HEK293 (cell line): ENCODE results near the gene PIANP.

ENCODE experiments used
- CTCF ChIP-seq: fragments of 450-650 bp; formaldehyde crosslinking; IDR thresholded peaks from 2 replicates; pipeline ENCODE4 v1.5.1; 2016; ENCODE audit warnings: missing biosample characterization, missing genetic modification characterization
- KLF16 ChIP-seq: fragments of 450-650 bp; formaldehyde crosslinking; IDR thresholded peaks from 2 replicates; pipeline ENCODE4 v1.5.1; 2017; ENCODE audit warnings: missing biosample characterization, missing genetic modification characterization
- MZF1 ChIP-seq: fragments of 450-650 bp; formaldehyde crosslinking; IDR thresholded peaks from 2 replicates; pipeline ENCODE4 v1.5.1; 2017; ENCODE audit warnings: missing biosample characterization, missing genetic modification characterization, borderline replicate concordance
- OSR2 ChIP-seq: fragments of 450-650 bp; formaldehyde crosslinking; IDR thresholded peaks from 2 replicates; pipeline ENCODE4 v1.5.1; 2016; ENCODE audit warnings: missing biosample characterization, missing genetic modification characterization
- REST ChIP-seq: fragments of 450-650 bp; formaldehyde crosslinking; IDR thresholded peaks from 2 replicates; pipeline ENCODE4 v1.5.1; 2016; ENCODE audit warnings: missing biosample characterization, missing genetic modification characterization
- ZBTB1 ChIP-seq: fragments of 450-650 bp; formaldehyde crosslinking; IDR thresholded peaks from 2 replicates; pipeline ENCODE4 v1.5.1; 2016; ENCODE audit warnings: missing biosample characterization, missing genetic modification characterization
- ZNF148 ChIP-seq: fragments of 450-650 bp; formaldehyde crosslinking; IDR thresholded peaks from 2 replicates; pipeline ENCODE4 v1.5.0; 2017; ENCODE audit warnings: missing biosample characterization, missing genetic modification characterization, borderline replicate concordance
- ZNF23 ChIP-seq: fragments of 450-650 bp; formaldehyde crosslinking; IDR thresholded peaks from 2 replicates; pipeline ENCODE4 v1.5.1; 2016; ENCODE audit warnings: missing biosample characterization, missing genetic modification characterization, borderline replicate concordance
- ZNF423 ChIP-seq: fragments of 450-650 bp; formaldehyde crosslinking; IDR thresholded peaks from 2 replicates; pipeline ENCODE4 v1.5.1; 2016; ENCODE audit warnings: missing biosample characterization, missing genetic modification characterization
- ZNF560 ChIP-seq: fragments of 450-650 bp; formaldehyde crosslinking; IDR thresholded peaks from 2 replicates; pipeline ENCODE4 v1.5.1; 2017; ENCODE audit warnings: missing biosample characterization, missing genetic modification characterization, borderline replicate concordance
- ZNF561 ChIP-seq: fragments of 450-650 bp; IDR thresholded peaks from 2 replicates; pipeline ENCODE4 v1.5.1; 2018; ENCODE audit warnings: missing biosample characterization, missing genetic modification characterization, borderline replicate concordance
- ZXDB ChIP-seq: fragments of 450-650 bp; formaldehyde crosslinking; IDR thresholded peaks from 2 replicates; pipeline ENCODE4 v1.5.1; 2016; ENCODE audit warnings: missing biosample characterization, missing genetic modification characterization

GRCh38 chr12:6745741-6746525 is 45.3 kb upstream of the PIANP start:
- TF ChIP-seq ZNF148 = no peak
- no peak for TF ChIP-seq CTCF
- TF ChIP-seq KLF16 = no peak
- TF ChIP-seq MZF1 (tag by site-specific recombination) = no peak
- no peak for TF ChIP-seq ZNF423
- TF ChIP-seq ZNF561 = no peak
- no peak for TF ChIP-seq REST (tag by site-specific recombination)
- TF ChIP-seq ZBTB1 (tag by site-specific recombination) = no peak
- TF ChIP-seq ZXDB = no peak
- TF ChIP-seq OSR2 (tag by site-specific recombination) = no peak
- no peak for TF ChIP-seq ZNF560 (tag by site-specific recombination)
- TF ChIP-seq ZNF23 (tag by site-specific recombination) = no peak
